ENCODE measurements around the gene RYR1. TPM values are rescaled to one million over a fixed set of nuclear protein-coding genes. Genes with fewer than 3 reads are reported as not detected.

RYR1 gene
- total and polyA plus RNA-seq, 2 of the 13 experiments (the other 11 are each of a cell fraction or from before 2014, with no cell fraction given) = 0.03 TPM; not detected in 1

DNA sequence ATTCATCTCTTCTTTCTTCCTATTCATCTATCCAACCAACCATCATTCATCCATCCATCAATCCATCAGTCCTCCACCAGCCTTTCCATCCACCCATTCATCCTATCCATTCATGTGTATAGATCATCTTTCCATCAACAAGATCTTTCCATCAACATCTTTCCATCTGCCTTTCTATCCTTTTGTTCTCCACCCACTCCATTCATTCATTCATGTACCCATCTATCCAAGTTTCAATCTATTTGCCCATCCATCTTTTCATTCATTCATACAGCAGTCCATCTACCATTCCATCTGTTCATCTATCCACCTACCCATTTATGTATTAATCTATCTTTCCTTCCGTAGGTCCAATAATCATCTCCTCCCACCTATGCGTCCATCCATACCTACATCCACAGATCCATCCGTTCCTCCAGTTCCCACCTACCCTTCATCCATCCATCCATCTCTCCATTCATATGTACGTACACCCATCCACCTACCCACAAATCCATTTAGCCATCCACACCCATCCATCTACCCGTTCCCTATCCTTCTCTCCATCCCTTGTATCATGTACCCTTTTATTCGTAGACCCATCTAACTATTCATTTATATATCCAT, 53.3 kb downstream of the RYR1 start:
- H3K36me3 ChIP-seq (replicated peaks in 1 of 2; ENCODE audit: control insufficient read depth in 1 of 2, insufficient read depth in 2 of 2, low read length in 2 of 2) = no peaks in the 10 kb centered on the region
- no peaks in the 10 kb centered on the region for H3K79me2 ChIP-seq (ENCODE audit: insufficient read depth, low read length)
- H3K4me3 ChIP-seq (replicated peaks in 1 of 3; ENCODE audit: insufficient read depth in 1 of 3, low read depth in 2 of 3, low read length in 3 of 3) = no peak overlapping the region
- POLR2A ChIA-PET = no interaction called here
- 24% methylated on average over 6 of the region's 6 CpGs for WGBS (ENCODE audit: low lambda C conversion rate)
- H3K27ac ChIP-seq (ENCODE audit: extremely low read length, insufficient read depth, low read length) = no peak overlapping the region
- no peak for TF ChIP-seq ZSCAN30 (CRISPR knock-in tag; IDR thresholded peaks at IDR 0.05)
- ATAC-seq (no peak), FAIRE-seq (no peak), DNase-seq (ENCODE audit: low spot score) (no peak)
- no peak overlapping the region for H2AFZ ChIP-seq (ENCODE audit: low read length)
- intact Hi-C loops (cut with micrococcal nuclease; ENCODE audit: unreplicated experiment) (no loop called here), in situ Hi-C loops (cut with HindIII; ENCODE audit: extremely low pct_ligation_motif_present, low pct_unique_long_range_greater_than_20kb) (no loop called here)
- peaks cover 2% of the 10 kb centered on the region; the same call in 1 of the 2 replicates for H4K20me1 ChIP-seq (ENCODE audit: insufficient read depth, low read length)
- no peaks in the 10 kb centered on the region for H3K4me1 ChIP-seq (ENCODE audit: insufficient read depth, low read length)
- no peak overlapping the region for H3K4me2 ChIP-seq (ENCODE audit: low read depth, low read length)
- CTCF ChIA-PET (ENCODE audit: low intra/inter-chr PET ratio, low total read pairs) = no interaction called here
- no peak overlapping the region for H3K9ac ChIP-seq (ENCODE audit: insufficient read depth, low read depth, low read length)
- no TSS peak for BruUV-seq (replicated peaks)
- peaks cover 0 to 13% of the 10 kb centered on the region in 2 experiments; a peak in 3 of 5 replicates for H3K27me3 ChIP-seq (ENCODE audit: control insufficient read depth in 1 of 2, insufficient read depth in 2 of 2, low read length in 2 of 2)
- H3K9me3 ChIP-seq (ENCODE audit: low read length) = no peaks in the 10 kb centered on the region

DNA sequence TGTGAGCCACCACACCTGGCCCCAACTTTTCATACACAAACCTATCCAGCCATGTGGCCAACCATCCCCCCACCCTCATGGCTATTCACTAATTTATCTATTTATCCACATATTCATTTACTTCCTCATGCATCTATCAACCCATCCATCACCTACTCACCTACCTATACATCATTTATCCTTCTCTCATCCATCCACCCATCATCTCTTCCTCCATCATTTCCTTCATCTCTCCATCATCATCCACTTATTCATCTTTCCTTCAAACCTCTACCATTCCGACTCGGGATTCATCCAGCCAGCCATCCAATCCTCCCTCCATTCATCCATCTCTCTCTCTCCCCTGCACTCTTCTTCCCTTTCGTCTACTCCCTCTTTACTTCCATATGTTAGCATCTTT, 54.6 kb downstream of the RYR1 start:
- intact Hi-C loops (cut with micrococcal nuclease; ENCODE audit: unreplicated experiment) (no loop called here), in situ Hi-C loops (cut with HindIII; ENCODE audit: extremely low pct_ligation_motif_present, low pct_unique_long_range_greater_than_20kb) (no loop called here)
- Histone ChIP-seq H3K9me3 (ENCODE audit: low read length) (no peaks in the 10 kb centered on the region), H3K4me2 (ENCODE audit: low read depth, low read length) (no peak overlapping the region), H3K4me3 (replicated peaks in 1 of 3; ENCODE audit: insufficient read depth in 1 of 3, low read depth in 2 of 3, low read length in 3 of 3) (no peak overlapping the region), H3K4me1 (ENCODE audit: insufficient read depth, low read length) (no peaks in the 10 kb centered on the region), H3K27ac (ENCODE audit: extremely low read length, insufficient read depth, low read length) (no peak overlapping the region), H3K27me3 (ENCODE audit: control insufficient read depth in 1 of 2, insufficient read depth in 2 of 2, low read length in 2 of 2) (peaks cover 0 to 13% of the 10 kb centered on the region in 2 experiments; a peak in 3 of 5 replicates), H3K9ac (ENCODE audit: insufficient read depth, low read depth, low read length) (no peak overlapping the region), H2AFZ (ENCODE audit: low read length) (no peak overlapping the region), H3K79me2 (ENCODE audit: insufficient read depth, low read length) (no peaks in the 10 kb centered on the region), H4K20me1 (ENCODE audit: insufficient read depth, low read length) (peaks cover 2% of the 10 kb centered on the region; the same call in 1 of the 2 replicates), H3K36me3 (replicated peaks in 1 of 2; ENCODE audit: control insufficient read depth in 1 of 2, insufficient read depth in 2 of 2, low read length in 2 of 2) (no peaks in the 10 kb centered on the region)
- ChIA-PET POLR2A (no interaction called here), CTCF (ENCODE audit: low intra/inter-chr PET ratio, low total read pairs) (no interaction called here)
- no peak for ATAC-seq
- FAIRE-seq = no peak
- 1% methylated on average over 3 of the region's 3 CpGs for WGBS (ENCODE audit: low lambda C conversion rate)
- no peak for DNase-seq (ENCODE audit: low spot score)
- BruUV-seq (replicated peaks) = no TSS peak
- no peak for TF ChIP-seq SP5 (CRISPR knock-in tag; IDR thresholded peaks at IDR 0.05; ENCODE audit: borderline replicate concordance, low read depth)
- TF ChIP-seq CHD4 (IDR thresholded peaks at IDR 0.05; ENCODE audit: borderline replicate concordance, low read length) = no peak
- no peak for TF ChIP-seq ZNF761 (CRISPR knock-in tag; conservative IDR thresholded peaks at IDR 0.05)
- no peak for TF ChIP-seq RBAK (CRISPR knock-in tag; IDR thresholded peaks at IDR 0.05)
- TF ChIP-seq, protein P1, sequence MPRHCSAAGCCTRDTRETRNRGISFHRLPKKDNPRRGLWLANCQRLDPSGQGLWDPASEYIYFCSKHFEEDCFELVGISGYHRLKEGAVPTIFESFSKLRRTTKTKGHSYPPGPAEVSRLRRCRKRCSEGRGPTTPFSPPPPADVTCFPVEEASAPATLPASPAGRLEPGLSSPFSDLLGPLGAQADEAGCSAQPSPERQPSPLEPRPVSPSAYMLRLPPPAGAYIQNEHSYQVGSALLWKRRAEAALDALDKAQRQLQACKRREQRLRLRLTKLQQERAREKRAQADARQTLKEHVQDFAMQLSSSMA (CRISPR knock-in tag; IDR thresholded peaks at IDR 0.05) = no peak
- no peak for TF ChIP-seq ATAD3A (CRISPR knock-in tag; IDR thresholded peaks at IDR 0.05)
- TF ChIP-seq ZNF343 (CRISPR knock-in tag; IDR thresholded peaks at IDR 0.05) = no peak
- TF ChIP-seq ZC3H4 (CRISPR knock-in tag; IDR thresholded peaks at IDR 0.05; ENCODE audit: borderline replicate concordance) = no peak
- TF ChIP-seq SCMH1 (CRISPR knock-in tag; IDR thresholded peaks at IDR 0.05; ENCODE audit: borderline replicate concordance) = no peak
- no peak for TF ChIP-seq ZNF567 (CRISPR knock-in tag; IDR thresholded peaks at IDR 0.05; ENCODE audit: borderline replicate concordance)
- TF ChIP-seq ELF4 (CRISPR knock-in tag; IDR thresholded peaks at IDR 0.05; ENCODE audit: borderline replicate concordance) = no peak
- TF ChIP-seq RELA (CRISPR knock-in tag; IDR thresholded peaks at IDR 0.05) = no peak
